ENCODE measurements around the gene OTUD6A.

Gene OTUD6A

GRCh38 chrX:70044541-70045245 lies 17.6 kb upstream of the OTUD6A start:
- Histone ChIP-seq H3K36me3 (replicated peaks; ENCODE audit: low read depth, low read length) (no peaks in the 10 kb centered on the region), H3K9me3 (ENCODE audit: insufficient read depth, low read length) (no peaks in the 10 kb centered on the region), H3K4me2 (ENCODE audit: low read length) (no peak overlapping the region), H2AFZ (ENCODE audit: low read depth, low read length) (no peak overlapping the region), H3K9ac (ENCODE audit: low read length) (no peak overlapping the region), H3K27ac (ENCODE audit: low read length) (no peak overlapping the region), H3K27me3 (ENCODE audit: low read depth, low read length) (no peaks in the 10 kb centered on the region), H3K4me1 (ENCODE audit: low read length) (no peaks in the 10 kb centered on the region), H3K4me3 (ENCODE audit: low read length) (no peak overlapping the region), H4K20me1 (ENCODE audit: insufficient read depth, low read length) (no peaks in the 10 kb centered on the region), H3K79me2 (ENCODE audit: low read length) (no peaks in the 10 kb centered on the region)
- TF ChIP-seq CTCF (IDR thresholded peaks at IDR 0.05; ENCODE audit: low read depth, low read length) (no peak), EZH2phosphoT487 (IDR thresholded peaks at IDR 0.05; ENCODE audit: low read depth) (no peak)

- TF ChIP-seq CTCF (IDR thresholded peaks at IDR 0.05; ENCODE audit: low read depth, low read length) = no peak
- TF ChIP-seq EZH2phosphoT487 (IDR thresholded peaks at IDR 0.05; ENCODE audit: low read depth) = no peak
- no peaks in the 10 kb centered on the region for H3K36me3 ChIP-seq (replicated peaks; ENCODE audit: low read depth, low read length)
- no peaks in the 10 kb centered on the region for H3K79me2 ChIP-seq (ENCODE audit: low read length)
- no peak overlapping the region for H2AFZ ChIP-seq (ENCODE audit: low read depth, low read length)
- no peak overlapping the region for H3K9ac ChIP-seq (ENCODE audit: low read length)
- no peaks in the 10 kb centered on the region for H3K4me1 ChIP-seq (ENCODE audit: low read length)
- no peak overlapping the region for H3K27ac ChIP-seq (ENCODE audit: low read length)
- H4K20me1 ChIP-seq (ENCODE audit: insufficient read depth, low read length) = no peaks in the 10 kb centered on the region
- no peak overlapping the region for H3K4me3 ChIP-seq (ENCODE audit: low read length)
- no peaks in the 10 kb centered on the region for H3K9me3 ChIP-seq (ENCODE audit: insufficient read depth, low read length)
- H3K27me3 ChIP-seq (ENCODE audit: low read depth, low read length) = no peaks in the 10 kb centered on the region
- no peak overlapping the region for H3K4me2 ChIP-seq (ENCODE audit: low read length)
Measured at GRCh38 chrX:70046978-70047377, 15.3 kb upstream of the OTUD6A start.

- Histone ChIP-seq H3K4me1 (ENCODE audit: low read length) (no peaks in the 10 kb centered on the region), H3K9me3 (ENCODE audit: insufficient read depth, low read length) (no peaks in the 10 kb centered on the region), H3K4me2 (ENCODE audit: low read length) (no peak overlapping the region), H3K27me3 (ENCODE audit: low read depth, low read length) (no peaks in the 10 kb centered on the region), H2AFZ (ENCODE audit: low read depth, low read length) (no peak overlapping the region), H3K27ac (ENCODE audit: low read length) (no peak overlapping the region), H3K79me2 (ENCODE audit: low read length) (no peaks in the 10 kb centered on the region), H4K20me1 (ENCODE audit: insufficient read depth, low read length) (no peaks in the 10 kb centered on the region), H3K4me3 (ENCODE audit: low read length) (no peak overlapping the region), H3K36me3 (replicated peaks; ENCODE audit: low read depth, low read length) (no peaks in the 10 kb centered on the region), H3K9ac (ENCODE audit: low read length) (no peak overlapping the region)
- TF ChIP-seq CTCF (IDR thresholded peaks at IDR 0.05; ENCODE audit: low read depth, low read length) (no peak), EZH2phosphoT487 (IDR thresholded peaks at IDR 0.05; ENCODE audit: low read depth) (no peak)
Measured at GRCh38 chrX:70049406-70049805, 12.9 kb upstream of the OTUD6A start.

GRCh38 chrX:70049925-70050324 lies 12.3 kb upstream of the OTUD6A start, which contains the start of gene AWAT2:
Gene AWAT2, minus strand, starts transcription at chrX:70049938. Its CDS starts 6 bp downstream, at chrX:70049932.
- H3K9ac ChIP-seq (ENCODE audit: low read length) = no peak within 1 kb of the TSS
- H3K4me3 ChIP-seq (ENCODE audit: low read length) = no peak within 1 kb of the TSS
- H3K79me2 ChIP-seq (ENCODE audit: low read length) = no peaks in the 10 kb centered on the region
- no peaks in the 10 kb centered on the region for H3K9me3 ChIP-seq (ENCODE audit: insufficient read depth, low read length)
- TF ChIP-seq CTCF (IDR thresholded peaks at IDR 0.05; ENCODE audit: low read depth, low read length) = no peak
- no peak for TF ChIP-seq EZH2phosphoT487 (IDR thresholded peaks at IDR 0.05; ENCODE audit: low read depth)
- H4K20me1 ChIP-seq (ENCODE audit: insufficient read depth, low read length) = no peaks in the 10 kb centered on the region
- no peaks in the 10 kb centered on the region for H3K4me1 ChIP-seq (ENCODE audit: low read length)
- no peak within 1 kb of the TSS for H2AFZ ChIP-seq (ENCODE audit: low read depth, low read length)
- H3K27ac ChIP-seq (ENCODE audit: low read length) = no peak within 1 kb of the TSS
- H3K27me3 ChIP-seq (ENCODE audit: low read depth, low read length) = no peaks in the 10 kb centered on the region
- no peak within 1 kb of the TSS for H3K4me2 ChIP-seq (ENCODE audit: low read length)
- H3K36me3 ChIP-seq (replicated peaks; ENCODE audit: low read depth, low read length) = no peaks in the 10 kb centered on the region
